HUDEP-2 (cell line): Measurements from ENCODE around the gene IFT88.
"Not testable (repeated sequence)": the region's sequence is repeated elsewhere in the genome, so short reads cannot be mapped to it uniquely, and the experiment has no call there.

Source experiments
- DNase-seq, 76 experiments: peaks; one replicate each; lab custom pipeline; 2025; ENCODE audit not compliant: unreplicated experiment in 76 of 76; lab: John Stamatoyannopoulos, UW

The IFT88 gene

DNA sequence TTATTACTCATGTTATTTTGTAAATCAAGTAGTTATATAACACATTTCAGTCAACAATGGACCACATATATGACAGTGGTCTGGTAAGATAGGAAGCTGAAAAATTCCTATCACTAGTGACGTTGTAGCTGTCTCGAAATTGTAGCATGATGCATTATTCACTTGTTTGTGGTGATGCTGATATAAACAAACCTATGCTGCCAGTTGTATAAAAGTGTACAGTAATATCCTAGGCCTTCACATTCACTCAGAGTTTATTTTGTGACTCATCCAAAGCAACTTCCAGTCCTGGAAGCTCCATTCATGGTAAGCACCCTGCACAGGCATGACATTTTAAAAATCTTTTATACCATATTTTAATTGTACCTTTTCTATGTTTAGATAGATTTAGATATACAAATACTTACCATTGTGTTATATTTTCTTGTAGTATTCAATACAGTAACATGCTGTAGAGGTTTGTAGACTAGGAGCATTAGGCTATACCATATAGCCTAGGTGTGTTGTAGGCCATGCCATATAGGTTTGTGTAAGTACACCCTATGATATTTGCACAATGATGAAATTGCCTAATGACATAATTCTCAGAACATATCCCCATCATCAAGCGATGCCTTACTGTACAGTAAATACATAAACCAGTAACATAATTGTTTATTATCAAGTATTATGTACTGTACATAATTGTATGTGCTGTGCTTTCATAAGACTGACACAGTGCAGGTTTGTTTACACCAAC lies 49.3 kb downstream of the IFT88 start:
- DNase-seq: no peak

DNA sequence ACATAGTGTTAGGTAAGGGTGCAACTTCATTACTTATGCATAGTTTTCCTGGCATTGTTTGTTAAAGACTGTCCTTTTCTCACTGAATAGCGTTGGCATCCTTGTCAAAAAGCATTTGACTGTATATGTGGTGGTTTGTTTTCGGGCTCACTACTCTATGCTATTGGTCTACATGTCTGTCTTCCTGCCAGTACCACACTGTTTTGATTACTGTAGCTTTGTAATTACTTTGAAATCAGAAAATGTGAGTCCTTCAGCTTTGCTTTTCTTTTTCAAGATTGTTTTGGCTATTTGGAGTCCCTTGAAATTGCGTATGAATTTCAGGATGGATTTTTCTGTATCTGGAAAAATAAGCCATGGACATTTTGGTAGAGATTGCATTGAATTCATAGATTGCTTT lies 56.0 kb downstream of the IFT88 start:
- DNase-seq: no peak

DNA sequence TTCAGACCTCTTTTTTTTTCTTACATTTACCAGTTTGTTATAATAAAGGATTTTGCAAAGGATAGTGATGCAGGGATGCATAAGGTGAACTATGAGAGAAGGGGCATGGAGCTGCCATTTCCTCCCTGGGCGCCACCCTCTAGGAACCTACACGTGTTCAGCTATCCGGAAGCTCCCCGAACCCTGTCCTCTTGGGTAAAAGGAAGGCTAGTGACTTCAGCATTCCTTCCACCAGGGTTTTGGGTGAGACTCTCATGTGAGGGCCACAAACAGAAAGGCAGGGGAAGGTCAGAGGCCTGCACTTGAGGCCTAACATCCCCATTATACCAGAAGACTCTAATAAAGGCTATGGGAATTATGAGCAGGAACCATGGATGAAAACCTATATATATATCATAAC lies 57.3 kb downstream of the IFT88 start:
- no peak for DNase-seq

DNA sequence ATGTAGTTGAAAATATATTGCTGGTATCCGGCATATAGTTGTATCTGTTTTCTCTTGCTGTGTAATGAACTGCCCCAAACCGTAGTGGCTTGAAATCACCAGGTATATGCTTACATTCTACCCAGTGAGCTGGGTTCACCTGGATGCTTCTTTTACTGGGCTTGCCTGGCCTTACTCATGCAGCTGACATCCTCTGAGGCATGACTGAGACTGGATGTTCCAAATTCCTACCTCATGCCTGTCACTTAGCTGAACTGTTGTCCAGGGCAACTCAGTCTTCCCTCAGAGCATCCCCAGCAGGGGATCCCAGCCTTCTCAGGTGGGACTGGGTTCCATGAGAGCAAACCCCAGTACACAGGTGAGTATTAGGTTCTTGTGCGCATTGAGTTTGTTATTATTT lies 66.8 kb downstream of the IFT88 start:
- no peak for DNase-seq

DNA sequence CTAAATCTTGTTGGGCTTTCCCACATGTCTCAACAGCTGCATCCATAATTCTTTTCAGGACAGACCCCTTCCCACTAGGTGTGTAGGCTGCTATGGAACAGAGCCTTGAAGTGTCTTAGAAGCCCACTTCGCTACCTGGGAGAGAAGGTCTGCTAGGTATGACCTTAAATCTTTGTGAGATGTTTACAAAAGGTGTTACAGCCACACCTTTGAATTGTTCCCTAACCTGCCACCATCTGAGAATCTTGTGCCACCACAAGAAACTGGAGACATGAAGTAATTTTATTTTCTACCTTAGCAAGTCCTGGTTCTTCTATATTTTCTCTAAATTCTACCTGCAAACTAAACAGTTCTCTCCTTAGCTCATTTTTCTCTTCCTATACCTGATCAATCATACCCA lies 69.1 kb downstream of the IFT88 start:
- no peak for DNase-seq

DNA sequence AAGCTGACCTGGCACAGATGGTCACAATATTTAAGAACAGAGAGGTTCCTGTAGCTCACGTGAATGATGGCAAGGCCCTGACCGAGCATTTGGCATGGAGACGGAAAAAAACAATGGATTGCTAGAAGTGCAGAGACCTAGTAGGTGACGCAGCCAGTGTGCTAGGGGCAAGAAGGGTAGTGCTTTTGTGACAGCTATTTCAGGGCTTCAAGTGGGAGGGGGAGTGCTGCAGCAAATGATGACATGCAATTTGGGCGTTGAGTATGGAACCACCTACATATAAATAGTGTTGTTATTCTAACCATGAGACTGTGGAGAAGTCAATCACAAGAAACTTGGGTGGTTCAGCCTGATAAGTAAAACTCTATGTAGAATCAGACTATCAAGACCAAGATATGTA lies 70.9 kb downstream of the IFT88 start:
- no peak for DNase-seq

DNA sequence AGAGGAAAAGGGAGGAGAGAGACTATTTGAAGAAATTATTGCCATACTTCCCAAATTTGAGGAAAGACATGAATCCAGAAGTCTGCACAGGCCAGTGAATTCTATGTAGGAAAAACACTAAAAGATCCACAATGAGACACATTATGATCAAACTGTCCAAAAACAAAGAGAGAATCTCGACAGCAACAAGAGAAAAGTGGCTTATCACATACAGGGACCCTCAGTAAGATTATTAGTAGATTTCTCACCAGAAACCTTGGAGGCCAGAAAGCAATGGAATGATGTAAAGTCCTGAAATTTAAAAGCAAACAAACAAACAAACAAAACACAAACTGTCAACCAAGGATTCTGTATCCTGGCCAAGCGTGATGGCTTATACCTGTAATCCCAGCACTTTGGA lies 80.8 kb downstream of the IFT88 start:
- no peak for DNase-seq

DNA sequence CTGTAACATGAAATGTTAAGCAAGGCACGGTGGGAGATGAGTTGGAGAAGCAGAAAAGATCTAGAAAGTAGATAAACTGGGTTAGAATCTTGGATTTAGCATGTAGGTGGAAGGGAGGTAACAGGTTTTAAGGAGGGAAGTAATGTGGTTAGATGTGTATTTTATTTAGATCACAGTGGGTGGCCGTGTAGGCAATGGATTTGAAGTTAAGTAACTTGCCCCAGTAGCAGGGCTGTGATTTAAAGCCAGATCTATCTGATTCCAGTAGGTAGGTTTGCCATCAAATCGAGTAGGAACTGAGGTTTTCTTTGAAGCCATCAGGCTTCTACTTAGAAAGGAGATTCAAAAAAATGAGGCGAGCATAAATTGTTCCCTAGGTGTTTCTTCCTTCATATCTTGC lies 86.0 kb downstream of the IFT88 start:
- DNase-seq: no peak

DNA sequence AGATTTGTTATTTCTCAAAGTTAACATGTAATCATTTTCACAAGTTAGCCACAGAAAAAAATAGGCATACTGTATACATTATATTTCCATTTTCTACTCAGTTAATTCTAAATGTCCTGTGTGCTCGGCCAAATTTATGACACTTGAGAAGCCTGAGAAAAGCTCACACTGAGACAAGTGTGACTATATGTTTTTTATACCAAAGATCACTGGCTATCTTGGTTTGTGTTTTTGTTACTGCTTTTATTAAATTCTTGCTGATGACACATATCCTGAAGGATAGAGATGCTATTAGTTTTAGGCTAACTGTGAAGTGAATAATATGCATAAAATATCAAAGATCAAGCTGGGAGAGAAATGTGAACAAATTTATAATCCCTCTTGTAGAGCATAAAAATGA lies 87.2 kb downstream of the IFT88 start:
- DNase-seq: no peak

DNA sequence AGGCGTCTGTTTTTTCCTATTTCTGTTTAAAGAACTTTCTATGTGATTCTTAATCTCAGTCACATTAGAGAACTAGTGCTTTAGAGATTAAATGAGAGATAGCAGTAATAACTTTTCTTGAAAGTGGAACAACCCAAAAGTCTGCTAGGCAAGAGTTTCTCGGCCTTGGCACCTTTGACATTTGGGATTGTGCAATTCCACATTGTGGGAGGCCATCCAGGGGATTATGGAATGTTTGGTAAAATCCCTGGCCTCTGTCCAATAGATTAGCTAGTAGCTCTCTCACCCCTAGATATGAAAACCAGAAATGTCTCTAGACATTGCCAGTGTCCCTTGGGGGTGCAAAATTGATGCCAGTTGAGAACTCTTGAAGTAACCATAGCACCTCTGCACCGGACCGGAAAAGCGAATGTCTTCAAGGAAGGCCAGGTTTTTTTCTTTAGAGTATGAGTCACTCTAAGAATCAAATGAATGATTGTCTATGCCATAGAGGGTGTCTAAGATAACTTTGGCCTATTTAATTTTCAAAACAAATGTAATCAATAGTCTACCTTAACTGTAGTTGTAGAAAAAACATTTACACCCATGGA lies 91.6 kb downstream of the IFT88 start:
- DNase-seq: no peak

DNA sequence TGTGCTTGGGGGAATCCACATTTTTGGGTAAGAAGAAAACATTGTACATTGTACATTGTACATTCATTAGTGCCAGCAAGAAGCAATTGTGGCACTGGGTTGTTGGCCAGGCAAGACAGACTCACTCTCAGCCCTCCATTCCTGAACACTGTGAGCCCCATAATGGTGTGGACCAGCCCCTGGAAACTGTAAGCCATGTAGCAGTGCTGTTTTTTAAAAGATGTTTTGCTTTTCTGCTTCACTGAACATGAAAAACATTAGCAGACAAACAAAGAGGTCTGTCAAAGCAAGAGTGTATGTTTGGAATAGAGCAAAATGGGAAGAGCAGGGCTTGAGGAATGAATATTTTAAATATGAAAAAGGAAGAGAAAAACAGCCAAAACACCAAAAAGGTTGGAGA lies 97.4 kb downstream of the IFT88 start:
- DNase-seq: no peak

DNA sequence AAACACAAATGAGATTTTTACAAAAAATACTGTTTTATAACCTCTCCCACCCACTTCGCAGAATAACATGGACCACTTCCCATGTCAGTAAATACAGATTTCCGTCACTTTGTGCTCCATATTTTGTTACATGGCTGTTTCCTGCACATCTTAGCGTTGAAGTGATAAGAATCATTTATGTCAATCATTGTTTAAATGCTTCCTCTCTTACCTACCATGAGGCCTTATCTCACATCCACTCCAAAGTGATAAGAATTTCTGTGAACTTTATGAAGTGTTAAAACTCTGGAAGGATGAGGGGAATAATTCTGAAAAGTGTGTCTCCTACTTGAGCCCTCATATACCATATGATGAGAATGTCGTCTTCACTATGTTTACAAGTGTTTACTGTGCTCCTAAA lies 100.0 kb downstream of the IFT88 start:
- no peak for DNase-seq

DNA sequence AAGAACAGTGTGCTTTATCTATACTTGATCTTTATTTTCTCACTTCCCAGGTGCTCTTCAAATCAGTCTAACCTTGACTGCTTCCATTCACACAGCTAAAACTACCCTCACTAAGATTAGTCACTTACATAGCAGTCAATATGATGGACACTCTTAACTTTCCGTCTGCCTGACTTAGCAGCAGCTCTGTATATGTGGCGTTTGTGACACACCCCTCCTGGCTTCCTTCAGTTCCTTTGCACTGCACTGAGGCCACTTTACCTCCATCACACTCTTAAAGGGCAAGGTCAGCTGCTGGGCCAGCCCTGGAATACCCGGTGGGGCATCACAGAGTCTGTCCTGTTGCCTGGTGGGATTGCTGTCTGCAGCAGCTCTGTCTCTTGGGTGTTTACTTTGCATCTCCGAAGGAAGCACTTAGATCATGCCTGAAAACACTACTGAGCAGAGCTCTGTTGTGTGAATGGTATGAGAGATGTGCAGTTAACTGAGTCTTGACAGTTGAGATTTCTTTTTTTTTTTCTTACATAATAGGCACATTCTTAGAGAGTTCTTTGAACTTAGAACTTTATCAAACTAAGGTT lies 101.0 kb downstream of the IFT88 start:
- DNase-seq: no peak

DNA sequence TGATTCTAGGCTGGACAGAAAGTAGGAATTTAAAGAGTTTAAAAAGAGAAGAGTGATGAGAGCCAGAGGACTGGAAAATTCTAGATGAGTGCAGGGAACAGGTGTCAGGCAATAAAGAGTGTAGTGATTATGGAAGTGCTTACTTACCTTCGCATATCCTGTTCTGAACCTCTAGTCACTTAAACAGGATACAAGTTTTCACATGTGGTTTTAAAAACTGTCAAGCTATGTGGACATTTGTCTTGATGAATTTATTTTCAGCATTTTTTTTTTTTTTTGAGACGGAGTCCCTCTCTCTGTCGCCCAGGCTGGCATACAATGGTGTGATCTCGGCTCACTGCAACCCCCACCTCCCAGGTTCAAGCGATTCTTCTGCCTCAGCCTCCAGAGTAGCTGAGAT lies 102.2 kb downstream of the IFT88 start:
- DNase-seq: no peak

DNA sequence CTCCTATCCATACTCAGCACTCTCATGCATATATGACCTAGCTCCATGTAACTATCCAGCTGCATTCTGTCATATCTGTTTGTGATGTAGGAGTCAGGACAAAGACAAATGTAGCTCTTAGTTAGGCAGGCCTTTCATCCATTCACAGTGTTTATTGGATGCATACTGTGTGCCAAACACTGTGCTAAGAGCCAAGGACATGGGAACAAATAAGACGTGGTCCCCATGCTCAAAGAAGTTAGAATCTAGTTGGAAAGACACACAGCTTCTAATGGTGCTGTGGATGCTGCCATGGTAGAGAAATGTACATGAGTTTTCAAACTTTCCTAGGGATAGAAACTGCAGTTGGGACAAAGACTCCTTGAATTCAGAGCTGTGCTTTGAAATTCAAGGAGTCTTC lies 104.8 kb downstream of the IFT88 start:
- DNase-seq: no peak

DNA sequence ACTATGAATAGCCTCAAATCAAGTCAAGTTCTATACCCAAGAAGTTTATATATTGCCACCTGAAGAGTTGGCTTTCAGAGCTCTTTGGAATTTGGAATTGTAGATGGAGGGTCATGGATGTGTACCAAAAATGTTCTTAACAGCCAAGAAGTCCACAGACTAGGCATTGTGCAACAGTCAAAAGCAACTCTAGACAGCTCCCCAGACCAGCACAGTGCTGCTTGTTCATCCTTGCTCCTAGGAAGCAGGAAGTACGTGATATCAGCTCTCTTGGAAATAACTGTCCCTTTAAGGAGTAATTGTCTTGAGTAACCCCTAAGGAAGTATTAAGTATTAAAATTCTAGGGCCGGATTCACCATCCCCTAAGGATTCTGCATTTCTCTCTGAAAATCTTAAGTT lies 105.8 kb downstream of the IFT88 start:
- no peak for DNase-seq

DNA sequence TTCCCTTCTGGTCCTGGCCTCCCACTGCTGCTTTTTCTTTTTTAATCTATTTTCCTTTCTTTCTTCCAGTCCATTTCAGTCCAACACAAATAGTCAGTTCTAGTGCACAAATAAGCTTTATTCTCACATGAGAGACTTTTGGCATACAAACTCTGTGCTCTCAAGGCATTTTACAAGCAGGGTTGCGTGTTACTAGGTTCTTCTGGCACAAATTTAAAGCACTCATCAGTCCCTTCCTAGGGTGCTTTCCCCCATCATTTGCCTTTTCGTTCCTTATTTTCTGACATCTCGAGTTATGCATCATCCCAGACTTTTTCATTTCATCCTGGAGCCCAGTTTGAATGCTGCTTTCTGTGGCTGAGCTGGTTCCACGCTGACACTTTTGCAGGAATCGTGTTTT lies 106.8 kb downstream of the IFT88 start:
- no peak for DNase-seq

DNA sequence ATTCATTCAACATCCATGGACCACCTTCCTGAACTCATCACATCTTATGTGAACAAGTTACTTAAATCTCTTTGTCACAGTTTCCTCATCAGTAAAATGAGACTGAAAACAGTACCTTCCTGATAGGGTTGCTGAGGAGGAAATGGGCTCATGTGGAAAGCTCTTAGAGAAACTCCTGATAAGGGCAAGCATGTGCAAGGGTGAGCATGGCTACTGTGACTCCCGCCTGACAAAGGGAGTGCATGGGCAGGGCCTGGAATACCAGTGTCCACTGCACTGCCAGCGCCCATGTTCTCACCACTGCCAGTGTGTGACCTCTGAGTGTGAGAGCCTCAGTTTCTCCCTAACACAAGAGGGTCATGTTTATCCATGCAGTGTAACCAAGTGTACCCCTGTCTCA lies 109.3 kb downstream of the IFT88 start:
- DNase-seq: no peak

DNA sequence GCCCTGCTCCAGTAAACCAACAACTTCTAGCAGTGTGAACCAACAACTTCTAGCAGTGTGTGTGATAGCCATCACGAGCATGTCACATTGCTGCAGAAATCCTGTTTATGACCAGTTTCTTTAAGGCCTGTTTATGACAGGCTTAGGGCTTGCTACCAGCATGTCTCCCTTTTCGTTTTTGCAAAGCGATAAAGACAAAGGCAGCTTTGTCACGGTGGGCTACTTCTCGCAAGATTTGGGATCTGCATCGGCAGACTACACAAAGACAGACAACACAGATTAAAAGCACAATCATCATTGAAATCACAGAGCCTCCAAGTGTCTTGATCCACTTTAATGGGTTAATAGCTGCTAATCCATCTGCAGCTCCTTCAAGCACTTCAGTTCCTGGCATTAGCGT lies 111.6 kb downstream of the IFT88 start:
- DNase-seq: not testable (repeated sequence)

DNA sequence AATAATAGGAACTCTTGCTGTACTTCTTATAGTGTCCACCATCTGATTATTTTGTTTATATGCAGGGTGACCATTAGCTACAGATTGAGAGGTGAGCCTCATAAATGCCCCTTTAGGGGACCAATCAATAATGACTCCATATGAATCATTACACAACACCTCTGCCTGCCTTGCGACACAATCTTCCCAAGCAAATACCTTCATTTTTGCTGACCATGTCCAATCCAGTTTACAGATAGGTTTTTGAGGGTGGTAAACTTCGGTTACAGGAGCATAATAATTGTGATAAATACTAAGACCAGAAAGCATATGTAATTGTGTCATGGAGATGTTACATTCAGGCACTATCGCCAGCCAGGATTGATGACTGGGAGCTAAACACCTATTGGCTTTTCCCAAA lies 112.9 kb downstream of the IFT88 start:
- DNase-seq: no peak

DNA sequence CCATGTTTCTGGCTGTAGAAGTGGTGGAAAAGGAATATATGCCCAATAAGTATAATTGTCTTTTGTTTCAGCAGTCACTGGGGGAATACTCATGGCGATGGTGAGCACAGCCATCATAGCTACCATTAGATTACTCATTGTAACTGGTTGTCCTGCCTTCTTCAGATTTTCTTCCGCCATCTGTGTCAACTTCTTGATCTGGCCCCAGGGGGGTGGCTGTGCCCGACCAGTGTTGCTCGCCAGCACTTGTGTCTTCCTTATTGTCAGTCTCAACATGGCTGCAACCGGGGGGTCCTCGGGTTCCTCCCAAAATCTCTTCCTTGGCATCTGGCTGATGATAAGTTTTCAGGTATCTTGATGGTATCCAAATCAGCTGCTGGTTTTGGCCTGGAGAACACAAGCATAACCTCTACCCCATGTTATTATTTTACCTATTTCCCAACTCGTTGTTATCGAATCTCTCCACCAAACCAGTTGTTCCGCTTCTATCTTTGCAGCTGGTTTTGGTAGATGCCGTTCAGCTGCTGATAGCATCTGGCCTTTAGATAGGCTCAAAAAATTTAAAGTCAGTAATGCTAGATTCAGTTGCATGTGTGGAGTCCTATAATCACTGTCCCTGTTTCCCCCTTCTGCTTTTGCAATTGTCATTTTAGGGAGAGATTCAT lies 113.6 kb downstream of the IFT88 start:
- no peak for DNase-seq

DNA sequence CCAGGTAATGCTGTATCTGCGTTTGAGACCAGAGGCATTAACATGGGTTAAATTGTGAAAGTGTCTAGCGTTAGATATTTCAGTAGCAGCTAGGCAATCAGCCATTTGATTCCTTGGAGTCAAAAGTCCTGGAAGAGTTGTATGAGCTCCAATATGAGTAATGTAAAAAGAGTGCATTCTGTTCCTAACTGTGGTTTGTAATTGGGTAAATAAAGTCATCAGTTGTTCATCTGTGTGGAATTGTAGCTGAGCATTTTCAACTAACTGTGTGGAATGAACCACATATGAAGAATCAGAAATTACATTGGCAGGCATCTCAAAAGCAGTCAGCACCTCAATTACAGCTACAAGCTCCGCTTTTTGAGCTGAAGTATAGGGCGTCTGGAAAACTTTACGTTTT lies 114.5 kb downstream of the IFT88 start:
- DNase-seq: not testable (repeated sequence)
